GM12864 (cell line): ENCODE measurements around the gene HS3ST5.
"Not testable (repeated sequence)": the region's sequence is repeated elsewhere in the genome, so short reads cannot be mapped to it uniquely, and the experiment has no call there.

Experiments used
- DNase-seq: peaks from one replicate; pipeline ENCODE4 v3.0.0-alpha.2; 2011; ENCODE audit warnings: low read depth
- H3K4me3 ChIP-seq: 2 replicates; pipeline ENCODE4 v1.5.1; 2011; ENCODE audit warnings: mild to moderate bottlenecking, low read depth, low read length, control low read depth
- CTCF ChIP-seq: IDR thresholded peaks from 2 replicates; pipeline ENCODE4 v1.5.1; 2011; ENCODE audit warnings: low read depth, mild to moderate bottlenecking, moderate library complexity, low read length, control low read depth, inconsistent platforms; ENCODE audit errors: missing control alignments

The HS3ST5 gene

GRCh38 chr6:114080891-114081510 lies 261.8 kb downstream of the HS3ST5 start:
- H3K4me3 ChIP-seq = no peak overlapping the region
- TF ChIP-seq CTCF = no peak
- DNase-seq = no peak

- DNase-seq, H3K4me3 ChIP-seq: not testable (repeated sequence)
Measured at GRCh38 chr6:114080410-114080809, 262.4 kb downstream of the HS3ST5 start.

- no peak overlapping the region for H3K4me3 ChIP-seq
- TF ChIP-seq CTCF = no peak
- DNase-seq = no peak
Measured at GRCh38 chr6:114075777-114076176, 267.0 kb downstream of the HS3ST5 start.

- no peak for DNase-seq
- H3K4me3 ChIP-seq = no peak overlapping the region
- no peak for TF ChIP-seq CTCF
Measured at GRCh38 chr6:114075300-114075699, 267.5 kb downstream of the HS3ST5 start.

GRCh38 chr6:114068771-114069170 lies 274.1 kb downstream of the HS3ST5 start:
- no peak for DNase-seq
- H3K4me3 ChIP-seq = no peak overlapping the region
- no peak for TF ChIP-seq CTCF

- no peak overlapping the region for H3K4me3 ChIP-seq
- no peak for DNase-seq
- no peak for TF ChIP-seq CTCF
Measured at GRCh38 chr6:114068116-114068515, 274.7 kb downstream of the HS3ST5 start.

GRCh38 chr6:114064862-114065261 lies 278.0 kb downstream of the HS3ST5 start:
- TF ChIP-seq CTCF = no peak
- DNase-seq = no peak
- no peak overlapping the region for H3K4me3 ChIP-seq

- H3K4me3 ChIP-seq = no peak overlapping the region
- DNase-seq = no peak
- TF ChIP-seq CTCF = no peak
Measured at GRCh38 chr6:114063956-114064355, 278.9 kb downstream of the HS3ST5 start.
